Measurements from ENCODE around the gene ATP13A3.

ATP13A3 gene

GRCh38 chr3:194384156-194384555 lies 102.6 kb downstream of the ATP13A3 start:
- DNase-seq: no peak
- in situ Hi-C loops (cut with HindIII; ENCODE audit: low pct_ligation_motif_present, low pct_unique_long_range_greater_than_20kb, low sequenced_read_pairs): no loop called here

GRCh38 chr3:194383276-194383940 lies 103.4 kb downstream of the ATP13A3 start:
- in situ Hi-C loops (cut with HindIII; ENCODE audit: low pct_ligation_motif_present, low pct_unique_long_range_greater_than_20kb, low sequenced_read_pairs): no loop called here
- no peak for DNase-seq

- no peak for DNase-seq
- in situ Hi-C loops (cut with HindIII; ENCODE audit: low pct_ligation_motif_present, low pct_unique_long_range_greater_than_20kb, low sequenced_read_pairs): no loop called here
Observed at GRCh38 chr3:194382892-194383223, 103.9 kb downstream of the ATP13A3 start.

GRCh38 chr3:194382196-194382891 lies 104.5 kb downstream of the ATP13A3 start:
- in situ Hi-C loops (cut with HindIII; ENCODE audit: low pct_ligation_motif_present, low pct_unique_long_range_greater_than_20kb, low sequenced_read_pairs): no loop called here
- DNase-seq: no peak

- in situ Hi-C loops (cut with HindIII; ENCODE audit: low pct_ligation_motif_present, low pct_unique_long_range_greater_than_20kb, low sequenced_read_pairs): no loop called here
- DNase-seq: peak; percentile 69
Observed at GRCh38 chr3:194381460-194381875, 105.3 kb downstream of the ATP13A3 start.

- in situ Hi-C loops (cut with HindIII; ENCODE audit: low pct_ligation_motif_present, low pct_unique_long_range_greater_than_20kb, low sequenced_read_pairs): no loop called here
- DNase-seq: no peak
Observed at GRCh38 chr3:194380326-194380725, 106.5 kb downstream of the ATP13A3 start.

GRCh38 chr3:194379651-194380050 lies 107.2 kb downstream of the ATP13A3 start:
- in situ Hi-C loops (cut with HindIII; ENCODE audit: low pct_ligation_motif_present, low pct_unique_long_range_greater_than_20kb, low sequenced_read_pairs): no loop called here

DNA sequence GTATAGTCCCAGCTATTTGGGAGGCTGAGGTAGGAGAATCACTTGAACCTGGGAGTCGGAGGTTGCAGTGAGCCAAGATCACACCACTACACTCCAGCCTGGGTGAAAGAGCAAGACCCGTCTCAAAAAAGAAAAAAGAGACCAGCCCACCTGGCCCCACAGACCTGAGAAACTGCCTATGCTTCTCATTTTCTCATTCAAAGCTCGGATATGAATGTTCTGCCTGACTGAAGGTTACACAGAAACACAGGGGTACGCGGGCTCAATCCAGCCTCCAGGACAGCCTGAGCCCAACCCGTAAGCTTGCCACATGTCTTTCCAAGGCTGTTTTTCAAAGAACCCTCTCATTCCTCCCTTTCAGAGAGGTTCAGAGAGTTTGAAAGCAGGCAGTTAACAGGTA lies 107.6 kb downstream of the ATP13A3 start:
- DNase-seq: no peak
- in situ Hi-C loops (cut with HindIII; ENCODE audit: low pct_ligation_motif_present, low pct_unique_long_range_greater_than_20kb, low sequenced_read_pairs): no loop called here

More at GRCh38 chr3:194379651-194380050, 107.2 kb downstream of the ATP13A3 start:
- DNase-seq: no peak

GRCh38 chr3:194377708-194378107 lies 109.1 kb downstream of the ATP13A3 start:
- DNase-seq: no peak
- in situ Hi-C loops (cut with HindIII; ENCODE audit: low pct_ligation_motif_present, low pct_unique_long_range_greater_than_20kb, low sequenced_read_pairs): no loop called here

- in situ Hi-C loops (cut with HindIII; ENCODE audit: low pct_ligation_motif_present, low pct_unique_long_range_greater_than_20kb, low sequenced_read_pairs): no loop called here
- no peak for DNase-seq
Observed at GRCh38 chr3:194376241-194376560, 110.6 kb downstream of the ATP13A3 start.

- DNase-seq: no peak
- in situ Hi-C loops (cut with HindIII; ENCODE audit: low pct_ligation_motif_present, low pct_unique_long_range_greater_than_20kb, low sequenced_read_pairs): no loop called here
Observed at GRCh38 chr3:194375473-194376240, 111.1 kb downstream of the ATP13A3 start.

- in situ Hi-C loops (cut with HindIII; ENCODE audit: low pct_ligation_motif_present, low pct_unique_long_range_greater_than_20kb, low sequenced_read_pairs): no loop called here
- DNase-seq: no peak
Observed at GRCh38 chr3:194374935-194375334, 111.9 kb downstream of the ATP13A3 start.

DNA sequence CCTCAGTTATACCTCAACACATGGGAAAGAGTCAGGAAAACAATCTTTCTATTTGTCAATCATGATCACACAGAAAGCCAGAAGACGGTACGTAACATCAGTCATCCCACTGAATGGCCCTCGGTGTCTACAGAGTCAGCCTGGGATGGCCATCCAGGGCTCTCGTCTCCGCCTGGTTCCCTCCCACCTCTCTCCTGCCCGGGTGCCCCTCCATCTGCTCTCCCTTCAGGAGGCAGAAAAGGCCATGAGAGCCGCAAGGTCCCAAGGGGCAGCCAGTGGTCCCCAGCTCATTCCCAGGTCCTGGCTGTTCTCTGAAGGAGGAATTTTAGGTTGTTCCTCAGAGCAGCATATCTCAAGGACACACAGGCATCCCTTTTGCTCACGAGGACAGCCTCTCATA lies 112.9 kb downstream of the ATP13A3 start:
- no peak for DNase-seq
- in situ Hi-C loops (cut with HindIII; ENCODE audit: low pct_ligation_motif_present, low pct_unique_long_range_greater_than_20kb, low sequenced_read_pairs): no loop called here

DNA sequence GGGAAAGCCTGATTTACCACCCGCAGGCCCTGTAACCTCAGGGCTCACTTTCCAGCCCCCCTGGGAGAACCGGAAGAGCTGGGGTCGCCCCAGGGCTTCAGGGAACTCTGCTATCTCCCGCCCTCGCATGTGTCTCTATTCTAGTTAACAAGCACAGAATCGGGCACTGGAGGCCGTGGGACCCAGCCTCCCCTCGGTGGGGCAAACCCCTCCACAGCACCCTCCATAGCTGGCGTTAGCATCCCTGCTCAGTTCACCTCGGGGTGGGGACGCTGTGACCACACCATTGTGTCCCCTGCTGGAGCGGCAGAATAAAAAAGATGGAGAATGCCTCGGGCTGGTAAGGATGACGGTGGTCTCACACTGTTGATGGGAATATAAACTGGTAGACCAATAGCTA lies 113.8 kb downstream of the ATP13A3 start:
- in situ Hi-C loops (cut with HindIII; ENCODE audit: low pct_ligation_motif_present, low pct_unique_long_range_greater_than_20kb, low sequenced_read_pairs): no loop called here

GRCh38 chr3:194370753-194371152 lies 116.0 kb downstream of the ATP13A3 start:
- in situ Hi-C loops (cut with HindIII; ENCODE audit: low pct_ligation_motif_present, low pct_unique_long_range_greater_than_20kb, low sequenced_read_pairs): no loop called here
- no peak for DNase-seq

More for the DNA sequence above, 113.8 kb downstream of the ATP13A3 start:
- DNase-seq: no peak

GRCh38 chr3:194369522-194370279 lies 117.1 kb downstream of the ATP13A3 start, which contains the start of gene LRRC15:
LRRC15 (minus strand) TSS chr3:194369743; CDS start chr3:194361043, 8,700 bp downstream.
- DNase-seq: peak; percentile 33
- in situ Hi-C loops (cut with HindIII; ENCODE audit: low pct_ligation_motif_present, low pct_unique_long_range_greater_than_20kb, low sequenced_read_pairs): no loop called here

- DNase-seq: no peak
- in situ Hi-C loops (cut with HindIII; ENCODE audit: low pct_ligation_motif_present, low pct_unique_long_range_greater_than_20kb, low sequenced_read_pairs): no loop called here
Observed at GRCh38 chr3:194368918-194369317, 117.9 kb downstream of the ATP13A3 start.

DNA sequence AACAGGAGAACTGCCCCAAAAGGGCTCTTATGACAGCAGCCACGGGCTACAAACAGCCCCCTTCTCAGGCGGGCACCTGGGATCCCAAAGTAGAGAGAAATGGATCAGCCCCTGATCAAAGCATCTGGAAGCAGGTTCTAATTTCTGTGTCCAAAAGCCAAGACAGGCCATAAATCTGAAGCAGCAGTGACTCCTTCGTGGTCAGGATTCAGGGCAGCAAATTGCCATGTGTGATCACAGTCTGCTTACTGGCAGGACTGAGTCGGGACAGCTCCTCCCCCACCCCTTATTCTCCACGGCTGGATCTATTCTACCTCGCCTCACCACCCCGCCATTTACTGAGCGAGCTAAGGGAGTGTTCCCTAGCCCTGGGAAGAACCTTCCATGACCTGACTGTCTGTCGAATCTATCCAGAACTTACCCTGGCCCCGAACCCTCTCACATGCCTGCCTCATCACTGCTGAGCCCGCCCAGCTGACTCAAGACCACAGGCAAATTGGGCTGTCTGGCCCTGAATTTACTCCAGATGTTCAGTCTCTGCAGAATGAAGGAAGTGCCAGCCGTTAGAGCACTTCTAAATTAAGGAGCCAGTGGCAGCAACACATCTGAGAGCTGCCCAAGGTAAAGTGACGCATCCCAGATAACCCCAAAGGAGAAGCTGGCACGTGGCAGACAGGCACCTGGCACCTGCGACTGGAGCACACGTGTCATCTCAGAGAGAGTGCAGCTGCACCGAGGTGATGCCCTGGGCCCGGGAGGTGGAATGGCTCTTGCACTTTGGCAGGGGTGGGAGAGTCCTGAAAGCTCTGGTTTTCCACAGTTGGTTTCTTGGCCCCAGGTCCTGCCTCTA lies 118.6 kb downstream of the ATP13A3 start:
- no peak for DNase-seq
- in situ Hi-C loops (cut with HindIII; ENCODE audit: low pct_ligation_motif_present, low pct_unique_long_range_greater_than_20kb, low sequenced_read_pairs): no loop called here

Data from ACHN (cell line).